Raji (cell line): Measurements from ENCODE around the gene KANSL1.

Experiments
- POLR2A ChIP-seq: IDR thresholded peaks from 2 replicates; pipeline ENCODE4 v1.6.1; 2011; ENCODE audit warnings: low read depth, low read length, control low read depth; ENCODE audit not compliant: insufficient read depth

The KANSL1 gene

DNA sequence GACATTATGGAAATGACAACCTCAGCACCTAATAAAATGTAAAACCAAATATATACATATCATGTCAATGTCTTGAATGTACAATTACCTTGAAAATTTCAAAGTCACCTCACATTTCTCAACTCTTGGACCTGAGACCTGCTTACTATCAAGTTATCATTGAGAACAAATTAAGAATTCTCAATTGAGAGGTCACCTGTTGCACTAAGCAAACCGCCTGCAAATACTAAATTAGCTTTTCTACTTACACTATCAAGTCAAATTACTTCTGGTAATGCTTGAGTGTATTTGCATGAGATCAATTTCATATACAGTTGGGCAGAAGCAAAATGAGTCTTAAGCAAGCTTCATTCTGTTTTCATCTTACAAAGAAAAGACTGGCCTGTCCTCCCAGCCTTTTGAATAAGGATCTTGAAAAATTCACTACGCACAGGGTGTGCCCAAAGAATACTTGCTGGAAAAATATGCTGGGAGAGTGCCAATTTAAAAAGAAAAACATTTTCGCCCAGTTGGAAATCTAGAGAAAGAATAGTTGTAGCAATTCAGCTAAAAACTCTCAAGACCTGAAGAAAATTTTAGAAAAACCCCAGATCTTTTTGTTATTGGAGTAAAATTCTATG lies 35.7 kb downstream of the KANSL1 start:
- no peak for TF ChIP-seq POLR2A

DNA sequence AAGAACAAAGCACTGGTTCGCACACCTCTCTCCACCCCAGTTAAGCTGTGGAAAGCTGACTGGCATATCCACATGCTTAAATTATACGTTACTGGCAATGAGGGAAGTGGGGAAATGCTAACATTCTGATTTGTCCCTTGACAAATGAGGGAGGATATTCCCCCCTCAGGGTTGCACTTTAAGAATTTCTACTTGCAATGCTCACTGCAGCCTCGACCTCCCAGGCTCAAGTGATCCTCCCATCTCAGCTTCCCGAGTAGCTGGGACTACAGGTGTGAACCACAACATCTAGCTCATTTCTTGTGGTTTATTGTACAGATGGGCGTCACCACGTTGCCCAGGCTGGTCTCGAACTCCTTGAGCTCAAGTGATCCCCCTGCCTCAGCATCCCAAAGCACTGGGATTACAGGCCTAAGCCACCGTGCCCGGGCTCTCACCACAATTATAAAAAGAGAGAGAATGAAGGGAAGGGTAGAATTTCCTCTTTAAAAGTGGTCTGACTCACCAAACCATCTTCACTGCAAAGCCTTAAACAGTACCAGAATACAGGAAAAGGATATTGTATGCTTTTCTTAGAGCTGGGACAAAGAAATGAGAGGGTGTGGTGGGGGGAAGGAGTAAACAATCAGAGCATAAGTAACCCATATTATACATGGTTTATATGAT lies 38.9 kb downstream of the KANSL1 start:
- no peak for TF ChIP-seq POLR2A

DNA sequence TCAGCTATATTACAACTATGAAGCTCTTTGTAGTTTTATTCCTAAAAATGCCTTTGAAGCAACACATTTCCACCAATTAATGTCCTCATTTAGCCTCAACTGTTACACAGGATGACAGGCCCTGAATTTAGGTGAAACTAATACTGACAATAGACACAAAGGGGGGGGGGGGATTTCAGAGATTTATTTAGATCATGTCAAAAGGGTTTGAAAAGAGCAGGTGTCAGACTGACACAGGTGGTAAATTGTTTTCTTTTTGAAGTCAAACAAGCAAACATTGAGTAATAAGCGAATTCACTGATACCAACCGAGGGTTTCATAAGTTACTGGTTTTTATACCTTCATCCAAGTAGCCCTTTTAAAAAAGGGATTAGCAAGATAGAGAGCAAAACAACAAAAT lies 40.8 kb downstream of the KANSL1 start:
- no peak for TF ChIP-seq POLR2A

DNA sequence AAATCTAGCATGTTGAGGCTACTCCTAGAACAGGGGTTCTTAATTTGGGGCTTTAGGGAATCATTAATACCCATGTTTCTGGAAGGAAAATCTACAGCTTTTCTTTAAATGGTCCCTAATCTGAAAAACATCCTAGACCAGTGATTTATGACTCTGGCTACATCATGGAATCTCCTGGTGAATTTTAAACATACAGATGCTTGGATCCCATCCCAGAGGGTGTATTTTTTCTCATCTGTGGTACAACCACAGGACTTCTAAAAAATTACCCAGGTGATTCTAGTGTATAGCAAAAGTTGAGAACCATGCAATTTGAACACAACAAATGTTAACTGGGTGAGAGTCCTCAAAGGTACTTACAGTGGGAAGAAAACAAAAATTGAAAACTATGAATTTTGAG lies 41.5 kb downstream of the KANSL1 start:
- TF ChIP-seq POLR2A: no peak

DNA sequence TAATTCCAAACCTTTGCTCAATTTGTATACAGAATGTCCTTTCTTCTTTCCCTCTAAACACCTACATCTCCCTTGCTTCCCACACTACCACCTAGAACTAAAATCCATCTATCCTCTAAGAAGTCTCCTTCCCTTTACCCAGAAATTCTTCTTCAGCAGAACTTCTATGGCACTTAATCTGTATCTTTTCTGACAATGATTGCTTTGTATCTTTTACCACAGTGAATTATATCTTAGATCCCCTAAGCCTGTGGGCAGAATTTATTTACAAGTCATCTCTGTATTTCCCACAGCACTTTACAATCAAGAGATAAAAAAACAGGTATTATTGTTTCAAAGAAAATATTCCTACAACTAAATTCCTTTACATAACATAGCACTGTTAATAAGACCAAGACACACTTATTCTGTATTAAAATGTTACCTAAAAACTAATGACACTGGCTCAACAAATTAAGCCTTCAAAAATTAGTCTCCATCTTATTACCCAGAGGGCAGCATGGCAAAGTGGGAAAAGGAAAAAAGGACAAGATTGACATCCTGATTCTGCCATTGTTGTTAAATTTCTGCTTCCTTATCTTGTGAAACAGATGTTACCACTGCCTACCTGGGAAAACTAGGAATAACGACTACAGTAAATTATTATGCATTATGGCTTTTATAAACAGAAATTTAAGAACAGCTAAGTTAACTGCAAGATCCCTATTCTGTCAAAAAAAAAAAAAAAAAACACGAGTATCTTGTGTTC lies 42.8 kb downstream of the KANSL1 start:
- no peak for TF ChIP-seq POLR2A

DNA sequence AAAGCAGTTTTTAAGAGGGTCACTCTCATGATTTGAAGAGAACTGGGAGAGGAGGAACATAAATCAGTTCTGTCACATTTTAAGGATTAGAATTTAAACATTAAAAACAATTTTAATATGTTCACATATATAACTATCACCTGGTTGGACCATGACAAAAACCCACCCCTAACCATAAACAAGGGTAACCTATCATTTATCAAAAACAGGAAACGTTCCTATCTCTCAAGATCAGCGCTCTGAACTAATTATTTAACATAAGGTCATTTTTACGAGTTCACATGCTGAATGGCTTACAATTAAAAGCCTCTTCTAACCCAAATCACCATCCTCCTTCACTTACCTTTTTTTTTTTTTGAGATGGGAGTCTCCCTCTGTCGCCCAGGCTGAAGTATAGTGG lies 45.0 kb downstream of the KANSL1 start:
- no peak for TF ChIP-seq POLR2A

DNA sequence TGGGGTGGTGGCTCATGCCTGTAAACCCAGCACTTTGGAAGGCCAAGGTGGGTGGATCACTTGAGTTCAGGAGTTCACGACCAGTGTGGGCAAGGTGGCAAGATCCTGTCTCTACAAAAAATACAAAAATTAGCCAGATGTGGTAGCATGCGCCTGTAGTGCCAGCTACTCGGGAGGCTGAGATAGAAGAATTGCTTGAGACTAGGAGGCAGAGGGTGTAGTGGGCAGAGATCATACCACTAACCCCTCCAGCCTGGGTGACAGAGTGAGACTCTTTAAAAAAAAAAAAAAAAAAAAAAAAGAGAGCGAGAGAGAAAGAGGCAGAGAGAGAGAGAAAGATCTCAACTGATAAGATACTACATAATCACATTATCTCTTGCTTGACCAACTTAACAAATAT lies 45.9 kb downstream of the KANSL1 start:
- TF ChIP-seq POLR2A: no peak

DNA sequence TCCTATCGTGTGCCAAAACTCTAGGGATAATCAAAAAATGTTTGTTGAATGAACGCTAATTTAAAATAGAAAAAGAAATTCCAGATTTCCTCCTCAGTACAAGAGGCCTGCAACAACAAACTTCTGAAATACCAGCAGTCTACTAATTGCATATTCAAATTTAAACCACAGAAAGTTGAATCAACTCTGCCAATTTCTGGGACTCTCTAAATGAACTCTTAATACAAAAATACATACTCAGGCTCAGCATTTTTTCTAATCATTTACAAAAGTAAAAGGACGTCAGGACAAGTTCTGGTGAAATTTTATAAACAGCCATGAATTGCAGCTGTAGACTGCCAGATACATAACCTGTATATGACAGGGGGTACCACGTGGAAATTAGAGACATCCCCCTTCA lies 49.0 kb downstream of the KANSL1 start:
- no peak for TF ChIP-seq POLR2A

DNA sequence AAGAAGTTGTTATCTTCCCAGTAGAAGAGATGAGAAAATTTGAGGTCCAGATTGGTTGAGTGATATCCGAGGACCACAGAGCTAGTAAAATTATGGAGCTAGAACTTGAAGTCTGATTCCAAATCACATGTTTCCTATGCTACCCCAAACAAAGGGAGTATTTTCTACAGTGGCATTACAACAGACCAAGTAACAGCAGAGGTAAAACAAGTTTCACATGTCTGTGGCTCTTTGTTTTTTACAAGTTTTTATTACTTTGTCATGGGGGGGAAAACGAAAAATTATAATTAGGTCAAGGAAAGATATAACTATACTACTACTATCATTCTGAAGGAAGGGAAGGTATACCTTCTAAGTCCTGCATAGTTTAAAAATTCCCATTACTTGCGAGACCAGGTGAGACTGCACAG lies 49.4 kb downstream of the KANSL1 start:
- no peak for TF ChIP-seq POLR2A

DNA sequence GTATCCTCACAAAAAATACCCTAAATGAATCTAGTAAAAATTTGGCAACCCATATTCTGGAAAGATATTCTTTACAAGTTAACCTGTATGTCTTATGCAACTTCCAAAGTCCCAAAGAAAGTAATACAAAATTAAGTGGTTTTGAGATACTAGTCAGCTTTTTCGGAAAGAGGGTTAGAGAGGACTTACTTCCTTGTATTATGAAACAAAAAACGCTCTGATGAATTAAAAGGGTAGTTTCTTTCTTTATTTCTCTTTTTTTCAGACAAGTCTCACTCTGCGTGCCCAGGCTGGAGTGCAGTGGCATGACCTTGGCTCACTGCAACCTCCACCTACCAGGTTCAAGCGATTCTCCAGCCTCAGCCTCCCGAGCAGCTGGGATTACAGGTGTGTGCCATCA lies 51.6 kb downstream of the KANSL1 start:
- no peak for TF ChIP-seq POLR2A

DNA sequence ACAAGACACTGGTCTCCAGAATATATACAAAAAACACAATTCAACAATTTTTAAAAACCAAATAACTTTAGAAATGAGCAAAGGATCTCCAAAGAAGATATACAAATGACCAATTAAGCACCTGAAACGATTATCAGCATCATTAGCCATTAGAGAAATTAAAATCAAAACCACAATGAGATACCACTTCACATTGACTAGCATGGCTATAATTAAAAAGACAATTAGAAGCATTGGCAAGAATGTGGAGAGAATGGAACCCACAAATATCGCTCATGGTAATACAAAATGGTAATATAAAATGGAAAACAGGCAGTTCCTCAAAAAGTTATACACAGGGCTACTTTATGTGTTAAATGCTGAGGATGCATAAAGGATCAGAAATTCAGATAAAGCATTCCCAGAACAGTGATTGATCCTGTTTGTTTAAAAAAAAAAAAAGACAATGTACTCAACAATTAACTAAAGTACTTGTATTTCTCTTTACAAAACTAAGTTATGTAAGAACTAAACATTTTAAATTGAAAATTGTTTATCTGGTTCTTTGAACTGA lies 52.5 kb downstream of the KANSL1 start:
- TF ChIP-seq POLR2A: no peak

DNA sequence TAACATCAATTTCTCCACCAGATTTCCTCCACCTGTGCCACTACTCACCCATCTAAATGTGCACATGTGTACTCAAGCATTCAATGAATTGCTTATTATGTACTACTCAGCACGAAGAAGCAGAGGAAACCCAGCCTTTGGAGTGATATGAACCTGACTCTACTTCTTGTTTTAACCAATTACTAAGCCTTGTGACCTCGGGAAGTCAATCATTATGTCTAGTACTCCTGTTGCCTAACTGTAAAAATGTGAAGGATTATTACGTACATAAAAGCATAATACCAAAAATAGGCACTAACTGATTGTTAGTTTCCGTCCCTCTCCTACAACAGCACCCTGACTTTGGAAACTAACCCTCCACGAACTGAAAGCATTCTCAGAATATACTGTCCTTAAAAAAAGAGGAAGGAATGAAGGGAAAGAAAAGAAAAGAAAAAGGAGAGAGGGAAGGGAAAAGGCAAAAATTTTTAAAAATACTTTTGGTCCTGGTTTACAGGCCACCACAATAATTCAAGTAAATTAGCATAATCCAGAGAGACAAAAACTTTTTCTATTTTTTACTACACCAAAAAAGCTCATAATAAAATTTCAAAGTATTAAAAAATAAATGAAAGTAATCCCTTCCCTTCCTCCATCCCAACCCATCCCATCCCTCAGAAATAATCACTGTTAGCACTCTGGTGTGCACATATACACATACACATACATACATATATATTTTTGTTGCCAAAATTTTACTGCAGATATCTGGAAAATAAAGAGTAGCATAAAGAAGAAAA lies 53.6 kb downstream of the KANSL1 start:
- no peak for TF ChIP-seq POLR2A

DNA sequence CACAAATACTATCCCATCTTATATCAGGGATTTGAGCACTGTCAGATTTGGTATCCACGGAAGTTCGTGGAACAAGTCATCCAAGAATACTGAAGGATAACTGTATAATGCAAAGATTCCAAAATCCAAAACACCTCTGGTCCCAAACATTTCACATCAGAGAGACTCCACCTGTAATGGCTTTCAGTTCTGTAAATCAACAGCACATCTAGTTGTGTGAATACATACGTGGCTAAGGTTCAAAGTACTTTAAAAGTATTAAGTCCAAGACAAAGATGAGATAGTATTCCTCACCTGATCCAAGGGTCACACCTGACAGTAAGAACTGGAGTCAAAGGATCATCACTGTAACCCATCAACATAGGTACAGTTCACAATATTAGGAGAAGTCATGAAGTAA lies 54.8 kb downstream of the KANSL1 start:
- no peak for TF ChIP-seq POLR2A

DNA sequence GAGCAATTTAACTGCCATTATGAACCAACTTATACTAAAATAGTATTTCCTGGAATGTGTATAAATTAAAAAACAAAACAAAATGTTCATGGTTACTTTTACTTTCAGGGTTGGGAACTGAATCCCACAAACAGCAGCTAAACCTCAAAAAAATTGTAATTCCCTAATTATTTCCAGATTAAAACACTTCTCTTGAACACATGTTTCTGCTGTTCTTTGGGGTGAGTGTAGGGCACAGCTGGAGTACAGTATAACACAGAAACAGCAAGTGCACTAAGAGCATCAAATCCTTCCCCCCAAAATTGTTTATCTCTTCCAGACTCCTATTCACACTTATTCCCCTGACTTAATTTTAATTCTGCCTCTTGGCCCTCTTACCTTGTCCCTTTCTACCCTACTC lies 56.4 kb downstream of the KANSL1 start:
- no peak for TF ChIP-seq POLR2A

DNA sequence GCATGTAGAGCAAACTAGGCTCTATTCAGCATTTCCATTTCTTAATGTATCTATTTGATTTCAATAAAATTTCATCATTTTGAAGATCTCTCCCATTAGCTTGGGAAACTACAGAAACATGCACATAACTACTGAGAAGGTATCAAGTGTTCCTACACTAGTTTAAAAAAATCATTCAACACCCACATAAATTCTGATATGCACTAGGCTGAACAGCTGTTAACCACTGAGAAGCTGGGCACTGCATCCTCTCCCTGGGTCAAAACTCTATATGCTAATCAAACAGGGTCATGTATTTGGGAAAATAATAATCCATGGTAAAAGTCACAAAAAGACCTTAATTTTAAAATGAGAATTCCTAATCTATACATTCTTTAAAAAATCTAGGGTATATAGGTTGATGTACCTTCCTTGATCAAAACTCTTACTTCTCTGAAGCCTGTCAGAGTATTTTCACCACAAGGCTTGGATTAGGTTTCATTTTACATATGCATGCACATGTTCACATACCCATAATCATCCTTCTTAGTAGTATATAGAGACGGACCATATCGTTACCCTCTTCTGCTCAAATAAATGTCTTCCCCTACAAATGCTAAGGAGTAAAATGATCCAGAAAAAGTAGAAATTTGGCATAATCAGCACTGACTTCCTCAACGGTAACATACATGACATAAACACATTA lies 57.2 kb downstream of the KANSL1 start:
- TF ChIP-seq POLR2A: no peak
